PC-3 (cell line): ENCODE data around the gene SYCN.

Source experiments
- EZH2 ChIP-seq: fragments of 300-600 bp; sonication (generic); IDR thresholded peaks from one replicate; pipeline ENCODE4 v1.6.1; 2017; ENCODE audit warnings: antibody characterized with exemption, mild to moderate bottlenecking, low read length; ENCODE audit not compliant: unreplicated experiment
- EZH2phosphoT487 ChIP-seq: fragments of 300-600 bp; sonication (generic); IDR thresholded peaks from 2 replicates; pipeline ENCODE4 v1.6.1; 2018; ENCODE audit warnings: mild to moderate bottlenecking, antibody characterized with exemption, low read length, borderline replicate concordance
- TF ChIP-seq, protein P1 (sequence below): fragments of 300-600 bp; sonication (generic); conservative IDR thresholded peaks from 2 replicates; pipeline ENCODE4 v1.5.1; 2017; ENCODE audit warnings: antibody characterized with exemption, low read depth, mild to moderate bottlenecking, low read length

DNA sequence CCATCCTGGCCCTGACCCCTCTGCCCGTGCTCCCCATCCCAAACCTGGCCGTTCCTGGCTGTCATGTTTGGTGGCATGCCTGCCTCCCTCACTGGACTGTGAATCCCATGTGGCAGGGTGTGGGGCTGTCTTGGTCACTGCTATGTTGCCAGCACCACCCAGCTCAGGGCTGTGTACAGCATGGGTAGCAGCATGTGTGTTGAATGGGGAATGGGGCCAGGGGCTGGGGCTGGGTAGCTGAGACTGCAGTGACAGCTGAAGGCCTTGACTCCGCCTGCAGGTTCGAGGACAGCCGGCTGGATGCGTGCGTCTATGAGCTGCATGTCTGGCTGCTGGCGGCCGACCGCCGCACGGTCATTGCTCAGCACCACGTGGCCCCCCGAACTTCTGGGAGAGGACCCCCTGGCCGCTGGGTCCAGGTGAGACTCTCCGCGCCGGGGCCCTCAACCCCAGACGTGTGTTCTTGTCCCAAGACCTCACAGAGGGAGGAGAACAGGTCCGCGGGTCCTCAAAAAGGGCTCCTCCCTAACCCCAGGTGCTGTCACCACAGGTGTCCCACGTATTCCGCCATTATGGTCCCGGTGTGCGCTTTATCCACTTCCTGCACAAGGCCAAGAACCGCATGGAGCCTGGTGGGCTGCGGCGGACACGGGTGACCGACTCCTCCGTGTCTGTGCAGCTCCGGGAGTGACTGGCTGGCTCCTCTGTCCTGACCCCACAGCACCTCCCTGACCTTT, 3.8 kb downstream of the SYCN start:
- TF ChIP-seq, protein P1, sequence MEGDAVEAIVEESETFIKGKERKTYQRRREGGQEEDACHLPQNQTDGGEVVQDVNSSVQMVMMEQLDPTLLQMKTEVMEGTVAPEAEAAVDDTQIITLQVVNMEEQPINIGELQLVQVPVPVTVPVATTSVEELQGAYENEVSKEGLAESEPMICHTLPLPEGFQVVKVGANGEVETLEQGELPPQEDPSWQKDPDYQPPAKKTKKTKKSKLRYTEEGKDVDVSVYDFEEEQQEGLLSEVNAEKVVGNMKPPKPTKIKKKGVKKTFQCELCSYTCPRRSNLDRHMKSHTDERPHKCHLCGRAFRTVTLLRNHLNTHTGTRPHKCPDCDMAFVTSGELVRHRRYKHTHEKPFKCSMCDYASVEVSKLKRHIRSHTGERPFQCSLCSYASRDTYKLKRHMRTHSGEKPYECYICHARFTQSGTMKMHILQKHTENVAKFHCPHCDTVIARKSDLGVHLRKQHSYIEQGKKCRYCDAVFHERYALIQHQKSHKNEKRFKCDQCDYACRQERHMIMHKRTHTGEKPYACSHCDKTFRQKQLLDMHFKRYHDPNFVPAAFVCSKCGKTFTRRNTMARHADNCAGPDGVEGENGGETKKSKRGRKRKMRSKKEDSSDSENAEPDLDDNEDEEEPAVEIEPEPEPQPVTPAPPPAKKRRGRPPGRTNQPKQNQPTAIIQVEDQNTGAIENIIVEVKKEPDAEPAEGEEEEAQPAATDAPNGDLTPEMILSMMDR, result no peak
- TF ChIP-seq EZH2, result no peak
- TF ChIP-seq EZH2phosphoT487, result no peak
